Liver (tissue), 9 donors: ENCODE results near the gene COA1. TPM values are rescaled to one million over a fixed set of nuclear protein-coding genes. Genes with fewer than 3 reads are reported as not detected.
"Not testable (repeated sequence)": the region's sequence is repeated elsewhere in the genome, so short reads cannot be mapped to it uniquely, and the experiment has no call there.

Experiments used
- DNase-seq: peaks from one replicate; pipeline ENCODE4 v3.0.0-alpha.2; 2017; ENCODE audit warnings: low spot score
- H3K27ac ChIP-seq, 2 donors: one replicate each; pipeline ENCODE4 v1.7.0; 2013; ENCODE audit warnings: inconsistent platforms in 2 of 2, low read length in 2 of 2, control low read depth in 1 of 2, low read depth in 1 of 2, mild to moderate bottlenecking in 1 of 2
- H3K27me3 ChIP-seq, 4 donors: one replicate each; pipeline versions ENCODE4 v1.6.1 to v1.7.0; 2013; ENCODE audit warnings: low read length in 3 of 4, inconsistent platforms in 1 of 4, mild to moderate bottlenecking in 1 of 4, moderate library complexity in 1 of 4; ENCODE audit not compliant: control insufficient read depth in 4 of 4, insufficient read depth in 4 of 4
- H3K36me3 ChIP-seq, 4 donors: one replicate each; pipeline versions ENCODE4 v1.6.1 to v1.7.0; 2013; ENCODE audit warnings: low read length in 3 of 4, mild to moderate bottlenecking in 3 of 4, low read depth in 1 of 4, moderate library complexity in 1 of 4; ENCODE audit not compliant: control insufficient read depth in 4 of 4, insufficient read depth in 3 of 4
- H3K4me1 ChIP-seq, 4 donors: one replicate each; pipeline versions ENCODE4 v1.6.1 to v1.7.0; 2013; ENCODE audit warnings: low read length in 3 of 4, mild to moderate bottlenecking in 3 of 4, moderate library complexity in 1 of 4; ENCODE audit not compliant: control insufficient read depth in 4 of 4, insufficient read depth in 4 of 4
- H3K4me3 ChIP-seq, 3 donors: one replicate each; pipeline versions ENCODE4 v1.6.1 to v1.7.0; 2013; ENCODE audit warnings: low read length in 3 of 3, control low read depth in 1 of 3, low read depth in 1 of 3, mild to moderate bottlenecking in 1 of 3
- H3K9ac ChIP-seq, 2 donors: one replicate each; pipeline ENCODE4 v1.7.0; 2013; ENCODE audit warnings: low read length in 2 of 2, mild to moderate bottlenecking in 2 of 2, moderate library complexity in 2 of 2, control low read depth in 1 of 2, low read depth in 1 of 2
- H3K9me3 ChIP-seq, 4 donors: one replicate each; pipeline versions ENCODE4 v1.6.1 to v1.7.0; 2013; ENCODE audit warnings: low read length in 3 of 4; ENCODE audit not compliant: control insufficient read depth in 4 of 4
- ATF3 ChIP-seq: IDR thresholded peaks from 2 replicates; pipeline ENCODE4 v1.6.1; 2016; ENCODE audit warnings: antibody characterized with exemption
- CTCF ChIP-seq: fragments of 150-350 bp; IDR thresholded peaks from 2 replicates; pipeline ENCODE4 v1.5.1; 2017; ENCODE audit warnings: improper control_type of control experiment, low read depth, low read length; ENCODE audit not compliant: missing input control
- EGR1 ChIP-seq, 2 donors: IDR thresholded peaks; 2 replicates each; pipeline ENCODE4 v1.6.1; 2016 to 2018; ENCODE audit warnings: antibody characterized with exemption in 2 of 2, low read depth in 2 of 2
- FOXA1 ChIP-seq: IDR thresholded peaks from 2 replicates; pipeline ENCODE4 v1.6.1; 2016; ENCODE audit warnings: antibody characterized with exemption
- GABPA ChIP-seq, 2 donors: IDR thresholded peaks in 1 of 2; conservative IDR thresholded peaks in 1 of 2; 2 replicates each; pipeline ENCODE4 v1.6.1; 2016; ENCODE audit warnings: antibody characterized with exemption in 2 of 2, mild to moderate bottlenecking in 1 of 2, moderate library complexity in 1 of 2
- HNF4A ChIP-seq, 2 donors: conservative IDR thresholded peaks; 2 replicates each; pipeline ENCODE4 v1.6.1; 2016; ENCODE audit warnings: antibody characterized with exemption in 2 of 2, mild to moderate bottlenecking in 2 of 2
- HNF4G ChIP-seq: IDR thresholded peaks from 2 replicates; pipeline ENCODE4 v1.6.1; 2016; ENCODE audit warnings: antibody characterized with exemption
- JUND ChIP-seq, 2 donors: IDR thresholded peaks; 2 replicates each; pipeline ENCODE4 v1.6.1; 2016; ENCODE audit warnings: antibody characterized with exemption in 2 of 2
- MAX ChIP-seq: IDR thresholded peaks from 2 replicates; pipeline ENCODE4 v1.6.1; 2016; ENCODE audit warnings: antibody characterized with exemption
- NR2F2 ChIP-seq: IDR thresholded peaks from 2 replicates; pipeline ENCODE4 v1.6.1; 2016; ENCODE audit warnings: antibody characterized with exemption
- RAD21 ChIP-seq, 2 donors: IDR thresholded peaks; 2 replicates each; pipeline ENCODE4 v1.6.1; 2016; ENCODE audit warnings: antibody characterized with exemption in 2 of 2, mild to moderate bottlenecking in 2 of 2
- REST ChIP-seq: IDR thresholded peaks from 2 replicates; pipeline ENCODE4 v1.6.1; 2016; ENCODE audit warnings: antibody characterized with exemption, mild to moderate bottlenecking
- RXRA ChIP-seq, 2 donors: IDR thresholded peaks; 2 replicates each; pipeline ENCODE4 v1.6.1; 2017 to 2018; ENCODE audit warnings: antibody characterized with exemption in 2 of 2, mild to moderate bottlenecking in 1 of 2
- SP1 ChIP-seq: IDR thresholded peaks from 2 replicates; pipeline ENCODE4 v1.6.1; 2018; ENCODE audit warnings: antibody characterized with exemption, mild to moderate bottlenecking
- TAF1 ChIP-seq: conservative IDR thresholded peaks from 2 replicates; pipeline ENCODE4 v1.6.1; 2016; ENCODE audit warnings: antibody characterized with exemption, mild to moderate bottlenecking
- YY1 ChIP-seq: IDR thresholded peaks from 2 replicates; pipeline ENCODE4 v1.6.1; 2016; ENCODE audit warnings: antibody characterized with exemption, mild to moderate bottlenecking
- ZBTB33 ChIP-seq: IDR thresholded peaks from 2 replicates; pipeline ENCODE4 v1.6.1; 2016; ENCODE audit warnings: antibody characterized with exemption
- WGBS: extraction: QIAGEN DNeasy Blood & Tissue Kit; methylation state at CpG from one replicate; pipeline ENCODE4 v1.1.7; 2013; 5-methylcytosine and 5-hydroxymethylcytosine counted together
- polyA plus RNA-seq, 2 donors: library from polyadenylated mRNA; stranded (reverse) in 1 of 2; unstranded in 1 of 2; fragments of 200-250 nt in 1 of 2; fragments of >200 nt in 1 of 2; fragmentation: Nextera tagmentation in 1 of 2; extraction: Ambion mirVana in 1 of 2; gene quantifications; one replicate each; pipeline versions ENCODE4 v1.2.1 to v1.2.3, GENCODE V29; 2013 to 2015
- total RNA-seq, 2 donors: library from RNA; depleted of rRNA; stranded (reverse); fragments of >200 nt; gene quantifications; one replicate each; pipeline ENCODE4 v1.2.3, GENCODE V29; 2014
- donor health status: healthy.
- donor health status: healthy.
- donor health status: healthy.
- donor health status: healthy.
- donor health status: healthy.

Gene COA1
- total and polyA plus RNA-seq, 4 donors: 16.6 to 37.8 (median 29.4) TPM

- not testable (repeated sequence) for H3K4me3 ChIP-seq, H3K27ac ChIP-seq, DNase-seq, H3K9me3 ChIP-seq, H3K4me1 ChIP-seq, H3K9ac ChIP-seq, H3K36me3 ChIP-seq, H3K27me3 ChIP-seq
- WGBS: 96% methylated on average over 4 of the region's 6 CpGs
Observed at GRCh38 chr7:43773268-43773667, 43.9 kb upstream of the COA1 start.

GRCh38 chr7:43771573-43771972 is 42.2 kb upstream of the COA1 start:
- TF ChIP-seq YY1: no peak
- no peak for TF ChIP-seq HNF4A (conservative IDR thresholded peaks at IDR 0.05)
- TF ChIP-seq MAX: no peak
- no peak for TF ChIP-seq RXRA (IDR thresholded peaks at IDR 0.05)
- no peak for TF ChIP-seq GABPA (IDR thresholded peaks at IDR 0.05 in 1 of 2, conservative IDR thresholded peaks at IDR 0.05 in 1 of 2)
- TF ChIP-seq TAF1: no peak
- TF ChIP-seq HNF4G: no peak
- TF ChIP-seq JUND (IDR thresholded peaks at IDR 0.05): no peak
- TF ChIP-seq REST: no peak
- no peak for TF ChIP-seq ATF3
- no peak for TF ChIP-seq SP1
- no peak overlapping the region for H3K27ac ChIP-seq
- no peaks in the 10 kb centered on the region for H3K27me3 ChIP-seq
- no peaks in the 10 kb centered on the region for H3K9me3 ChIP-seq
- DNase-seq: no peak
- H3K4me3 ChIP-seq: no peak overlapping the region
- peaks cover 0 to 3% (median 0%) of the 10 kb centered on the region in 4 donors for H3K36me3 ChIP-seq
- 84% methylated on average over 3 of the region's 3 CpGs for WGBS
- H3K4me1 ChIP-seq: no peaks in the 10 kb centered on the region
- no peak overlapping the region for H3K9ac ChIP-seq

GRCh38 chr7:43771128-43771527 is 41.8 kb upstream of the COA1 start:
- no peaks in the 10 kb centered on the region for H3K9me3 ChIP-seq
- TF ChIP-seq MAX: no peak
- TF ChIP-seq ATF3: no peak
- TF ChIP-seq YY1: no peak
- no peak for TF ChIP-seq HNF4G
- no peak for TF ChIP-seq SP1
- TF ChIP-seq EGR1 (IDR thresholded peaks at IDR 0.05; ENCODE audit: low read depth in 2 of 2): no peak
- TF ChIP-seq RXRA (IDR thresholded peaks at IDR 0.05): no peak
- no peak for TF ChIP-seq FOXA1
- no peak for TF ChIP-seq RAD21 (IDR thresholded peaks at IDR 0.05)
- TF ChIP-seq NR2F2: no peak
- no peak for TF ChIP-seq GABPA (IDR thresholded peaks at IDR 0.05 in 1 of 2, conservative IDR thresholded peaks at IDR 0.05 in 1 of 2)
- no peak for TF ChIP-seq ZBTB33
- no peak for TF ChIP-seq CTCF
- no peak for TF ChIP-seq TAF1
- 75% methylated on average over 3 of the region's 3 CpGs for WGBS
- DNase-seq: no peak
- H3K27ac ChIP-seq: no peak overlapping the region
- no peak overlapping the region for H3K9ac ChIP-seq
- H3K4me3 ChIP-seq: no peak overlapping the region
- H3K27me3 ChIP-seq: no peaks in the 10 kb centered on the region
- H3K4me1 ChIP-seq: no peaks in the 10 kb centered on the region
- peaks cover 0 to 3% (median 0%) of the 10 kb centered on the region in 4 donors for H3K36me3 ChIP-seq
